ENCODE data around the gene PTPRG.

Gene PTPRG

GRCh38 chr3:61975936-61976335 lies 414.6 kb downstream of the PTPRG start:
- no peak for DNase-seq (ENCODE audit: low read depth, low spot score)
- H3K4me3 ChIP-seq (ENCODE audit: low read length): no peak overlapping the region

- no peak for DNase-seq (ENCODE audit: low read depth, low spot score)
- no peak overlapping the region for H3K4me3 ChIP-seq (ENCODE audit: low read length)
Measured at GRCh38 chr3:61978460-61979419, 417.4 kb downstream of the PTPRG start.

GRCh38 chr3:61979638-61980037 lies 418.3 kb downstream of the PTPRG start:
- no peak for DNase-seq (ENCODE audit: low read depth, low spot score)

GRCh38 chr3:61980041-61980440 lies 418.7 kb downstream of the PTPRG start:
- H3K4me3 ChIP-seq (ENCODE audit: low read length): no peak overlapping the region
- no peak for DNase-seq (ENCODE audit: low read depth, low spot score)

More at GRCh38 chr3:61979638-61980037, 418.3 kb downstream of the PTPRG start:
- no peak overlapping the region for H3K4me3 ChIP-seq (ENCODE audit: low read length)

GRCh38 chr3:61981060-61981459 lies 419.7 kb downstream of the PTPRG start:
- no peak for DNase-seq (ENCODE audit: low read depth, low spot score)
- no peak overlapping the region for H3K4me3 ChIP-seq (ENCODE audit: low read length)

GRCh38 chr3:61983479-61983878 lies 422.1 kb downstream of the PTPRG start:
- no peak for DNase-seq (ENCODE audit: low read depth, low spot score)
- no peak overlapping the region for H3K4me3 ChIP-seq (ENCODE audit: low read length)

- DNase-seq (ENCODE audit: low read depth, low spot score): no peak
Measured at GRCh38 chr3:61985020-61985419, 423.6 kb downstream of the PTPRG start.

GRCh38 chr3:61986473-61986872 lies 425.1 kb downstream of the PTPRG start:
- no peak for DNase-seq (ENCODE audit: low read depth, low spot score)
- no peak overlapping the region for H3K4me3 ChIP-seq (ENCODE audit: low read length)

More at GRCh38 chr3:61985020-61985419, 423.6 kb downstream of the PTPRG start:
- no peak overlapping the region for H3K4me3 ChIP-seq (ENCODE audit: low read length)

GRCh38 chr3:61989681-61990080 lies 428.3 kb downstream of the PTPRG start:
- no peak for DNase-seq (ENCODE audit: low read depth, low spot score)
- no peak overlapping the region for H3K4me3 ChIP-seq (ENCODE audit: low read length)

- no peak overlapping the region for H3K4me3 ChIP-seq (ENCODE audit: low read length)
- no peak for DNase-seq (ENCODE audit: low read depth, low spot score)
Measured at GRCh38 chr3:61990327-61991027, 429.1 kb downstream of the PTPRG start.

GRCh38 chr3:61991706-61992105 lies 430.3 kb downstream of the PTPRG start:
- H3K4me3 ChIP-seq (ENCODE audit: low read length): no peak overlapping the region
- no peak for DNase-seq (ENCODE audit: low read depth, low spot score)

- no peak for DNase-seq (ENCODE audit: low read depth, low spot score)
- no peak overlapping the region for H3K4me3 ChIP-seq (ENCODE audit: low read length)
Measured at GRCh38 chr3:61996366-61996765, 435.0 kb downstream of the PTPRG start.

GRCh38 chr3:61997101-61997500 lies 435.7 kb downstream of the PTPRG start:
- DNase-seq (ENCODE audit: low read depth, low spot score): no peak
- H3K4me3 ChIP-seq (ENCODE audit: low read length): no peak overlapping the region

GRCh38 chr3:62003835-62004234 lies 442.5 kb downstream of the PTPRG start:
- no peak overlapping the region for H3K4me3 ChIP-seq (ENCODE audit: low read length)
- no peak for DNase-seq (ENCODE audit: low read depth, low spot score)

- H3K4me3 ChIP-seq (ENCODE audit: low read length): no peak overlapping the region
- DNase-seq (ENCODE audit: low read depth, low spot score): no peak
Measured at GRCh38 chr3:62007036-62007435, 445.7 kb downstream of the PTPRG start.

GRCh38 chr3:62010989-62011388 lies 449.6 kb downstream of the PTPRG start:
- no peak overlapping the region for H3K4me3 ChIP-seq (ENCODE audit: low read length)

GRCh38 chr3:62011666-62012065 lies 450.3 kb downstream of the PTPRG start:
- no peak overlapping the region for H3K4me3 ChIP-seq (ENCODE audit: low read length)
- DNase-seq (ENCODE audit: low read depth, low spot score): no peak

More at GRCh38 chr3:62010989-62011388, 449.6 kb downstream of the PTPRG start:
- DNase-seq (ENCODE audit: low read depth, low spot score): no peak

- H3K4me3 ChIP-seq (ENCODE audit: low read length): no peak overlapping the region
- no peak for DNase-seq (ENCODE audit: low read depth, low spot score)
Measured at GRCh38 chr3:62013951-62014350, 452.6 kb downstream of the PTPRG start.

GRCh38 chr3:62015111-62015510 lies 453.7 kb downstream of the PTPRG start:
- H3K4me3 ChIP-seq (ENCODE audit: low read length): no peak overlapping the region
- no peak for DNase-seq (ENCODE audit: low read depth, low spot score)

- no peak for DNase-seq (ENCODE audit: low read depth, low spot score)
- no peak overlapping the region for H3K4me3 ChIP-seq (ENCODE audit: low read length)
Measured at GRCh38 chr3:62019906-62020305, 458.5 kb downstream of the PTPRG start.
